NK-92 treated with Interleukin-12 subunit alpha and Interleukin-12 subunit beta, amount 100 ng/mL, for 24 hours (cell line): ENCODE results near the gene PCMTD2.
"Not testable (repeated sequence)": the region's sequence is repeated elsewhere in the genome, so short reads cannot be mapped to it uniquely, and the experiment has no call there.

Source experiments
- DNase-seq: peaks from one replicate; lab custom pipeline; 2025; lab: John Stamatoyannopoulos, UW

Gene PCMTD2

GRCh38 chr20:64286447-64287263, 31.1 kb downstream of the PCMTD2 start:
- DNase-seq: peak; percentile 37

GRCh38 chr20:64287264-64287590, 31.7 kb downstream of the PCMTD2 start:
- DNase-seq: not testable (repeated sequence)

DNA sequence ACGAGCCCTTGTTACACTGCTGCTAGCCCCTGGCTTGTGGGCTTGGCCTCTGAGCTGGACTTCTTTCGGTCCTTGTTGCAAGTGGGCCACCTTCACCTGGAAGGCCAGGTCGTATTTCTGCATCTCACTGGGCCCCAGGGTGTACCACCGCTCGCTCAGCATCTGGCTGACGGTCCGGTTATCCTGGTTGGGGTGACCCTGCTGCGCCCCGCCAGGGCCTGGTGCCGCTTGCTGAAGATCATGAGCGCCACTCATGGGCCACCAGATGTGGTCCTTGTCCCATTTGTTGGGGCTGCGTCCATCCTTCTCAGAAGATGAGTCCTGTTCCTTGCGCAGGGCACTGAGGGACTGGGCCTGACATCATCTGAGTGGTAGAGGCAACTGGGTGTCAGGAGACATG, 36.6 kb downstream of the PCMTD2 start:
- not testable (repeated sequence) for DNase-seq

DNA sequence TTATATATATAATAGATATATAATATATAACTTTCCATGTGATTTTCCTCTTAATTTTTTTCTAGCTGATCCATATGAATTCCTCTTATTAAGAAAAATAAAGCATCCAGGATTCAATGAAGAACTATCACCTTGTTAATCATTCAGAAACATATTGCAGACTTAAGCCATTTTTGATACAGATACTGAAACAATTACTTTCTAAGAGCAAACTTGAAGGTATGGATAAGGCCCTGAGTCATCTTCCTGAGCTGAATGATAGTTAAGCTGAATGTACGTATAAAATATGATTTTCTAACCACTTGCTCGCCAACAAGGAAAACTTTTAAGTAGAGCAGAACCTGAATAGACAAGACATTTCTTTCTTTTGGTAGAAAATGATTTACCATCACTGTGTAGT, 47.5 kb downstream of the PCMTD2 start:
- not testable (repeated sequence) for DNase-seq

DNA sequence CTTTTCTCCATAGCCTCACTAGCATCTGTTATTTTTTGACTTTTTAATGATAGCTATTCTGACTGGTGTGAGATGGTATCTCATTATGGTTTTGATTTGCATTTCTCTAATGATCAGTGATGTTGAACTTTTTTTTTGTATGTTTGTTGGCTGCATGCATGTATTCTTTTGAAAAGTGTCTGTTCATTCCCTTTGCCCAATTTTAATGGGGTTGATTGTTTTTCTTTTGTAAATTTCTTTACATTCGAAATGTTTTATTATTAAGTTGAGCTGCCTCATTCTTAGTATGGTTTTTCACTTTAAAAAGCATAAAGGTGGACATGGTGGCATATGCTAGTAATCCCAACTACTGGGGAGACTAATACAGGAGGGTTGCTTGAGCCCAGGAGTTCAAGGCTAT, 58.2 kb downstream of the PCMTD2 start:
- not testable (repeated sequence) for DNase-seq

DNA sequence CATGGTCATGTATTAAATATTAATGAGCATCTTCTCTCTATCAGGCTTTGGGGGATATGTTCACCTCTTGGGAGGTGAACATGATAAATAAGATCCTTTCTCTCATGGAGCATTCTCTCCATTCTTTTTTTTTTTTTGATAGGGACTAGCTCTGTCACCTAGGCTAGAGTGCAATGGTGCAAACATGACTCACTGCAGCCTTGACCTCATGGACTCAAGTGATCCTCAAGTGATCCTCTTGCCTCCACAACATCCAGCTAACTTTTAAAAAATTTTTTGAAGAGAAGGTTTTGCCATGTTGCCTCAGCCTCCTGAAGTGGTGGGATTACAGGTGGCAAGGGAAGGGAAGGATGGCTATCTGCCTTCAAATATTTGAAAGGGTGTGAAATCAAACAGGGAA, 59.8 kb downstream of the PCMTD2 start:
- DNase-seq: not testable (repeated sequence)

- not testable (repeated sequence) for DNase-seq
These were observed 60.3 kb downstream of the PCMTD2 start for GRCh38 chr20:64315884-64316283.

DNA sequence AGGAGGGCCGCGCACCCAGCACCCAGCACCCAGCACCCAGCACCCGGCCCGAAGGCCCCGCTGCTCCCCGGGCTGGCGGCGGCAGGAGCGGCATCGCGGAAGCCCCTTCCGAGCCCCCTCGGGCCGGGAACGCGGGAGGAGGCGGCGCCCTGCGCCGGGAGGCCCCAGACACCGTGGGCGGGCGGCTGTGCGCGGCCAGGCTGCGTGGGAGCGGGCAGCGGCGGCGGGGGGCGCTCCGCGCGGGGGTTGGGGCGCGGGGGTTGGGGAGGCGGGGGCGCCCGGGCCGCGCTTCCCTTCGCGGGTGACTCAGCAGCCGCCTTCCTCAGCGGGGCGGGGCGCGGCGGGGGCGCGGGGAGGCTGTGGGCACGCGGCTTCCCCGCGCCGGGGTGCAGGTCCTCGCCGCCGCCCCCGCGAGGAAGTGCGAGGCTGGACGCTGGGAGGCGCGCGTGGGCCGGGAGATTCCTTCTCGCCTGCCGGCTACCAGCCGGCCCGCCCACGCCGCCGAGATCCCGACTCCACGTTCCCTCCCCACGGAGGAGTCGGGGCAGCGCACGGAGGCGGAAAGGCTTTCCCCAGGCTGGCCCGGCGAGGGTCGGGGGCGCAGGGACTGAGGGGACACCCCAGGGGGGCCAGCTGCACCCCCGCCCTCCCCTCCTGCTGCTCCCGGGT, 61.0 kb downstream of the PCMTD2 start:
- not testable (repeated sequence) for DNase-seq

DNA sequence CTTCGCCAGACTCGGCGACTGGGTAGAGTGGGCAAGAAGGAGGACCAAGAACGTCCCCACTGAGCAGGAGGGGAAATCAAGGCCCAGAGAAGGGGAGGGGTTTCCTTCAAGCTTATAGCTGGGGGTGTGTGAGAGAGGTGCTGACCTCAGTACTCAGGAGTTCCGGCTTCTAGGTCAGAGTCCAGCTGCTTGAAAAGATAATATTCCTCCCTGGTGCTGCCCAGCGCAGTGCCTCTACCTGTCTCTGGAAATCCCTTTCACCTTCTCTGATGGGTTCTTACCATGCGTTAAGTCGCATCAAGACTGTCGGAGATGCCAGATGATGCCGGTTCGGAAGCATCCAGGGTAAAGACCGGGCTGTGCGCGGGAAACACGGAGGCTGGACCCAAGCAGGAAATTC, 61.8 kb downstream of the PCMTD2 start:
- DNase-seq: not testable (repeated sequence)

DNA sequence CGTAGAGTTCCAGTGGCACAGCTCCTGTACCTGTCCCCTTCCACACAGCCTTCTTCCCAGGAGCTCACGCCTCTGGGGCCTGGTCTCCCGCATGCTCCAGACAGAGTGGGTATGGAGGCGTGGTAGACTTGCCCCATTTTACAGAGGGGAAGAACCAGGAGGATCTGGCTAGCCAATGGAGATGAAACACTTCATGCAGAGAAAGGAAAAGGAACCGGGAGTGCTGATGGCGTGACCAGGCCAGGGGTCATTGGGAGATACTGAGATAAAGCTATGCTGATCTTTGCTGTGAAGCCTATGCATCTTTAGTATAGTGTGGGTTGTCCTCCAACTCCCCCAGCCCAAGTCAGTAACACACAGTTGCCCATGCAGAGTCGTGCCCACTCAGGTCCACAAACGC, 62.5 kb downstream of the PCMTD2 start:
- DNase-seq: not testable (repeated sequence)

GRCh38 chr20:64322031-64322789, 66.7 kb downstream of the PCMTD2 start:
- DNase-seq: not testable (repeated sequence)
